HG03442 (cell line): Measurements from ENCODE around the gene TXNL1.

Experiments used
- ATAC-seq: cut with Tn5 transposase; IDR thresholded peaks from one replicate; pipeline ENCODE4 v1.9.1; 2021; ENCODE audit warnings: mild to moderate bottlenecking, moderate library complexity; ENCODE audit not compliant: unreplicated experiment

Gene TXNL1

GRCh38 chr18:56570978-56571377 is 67.4 kb downstream of the TXNL1 start:
- ATAC-seq: no peak

- ATAC-seq: no peak
Measured at GRCh38 chr18:56569416-56569815, 69.0 kb downstream of the TXNL1 start.

- no peak for ATAC-seq
Measured at GRCh38 chr18:56568986-56569385, 69.4 kb downstream of the TXNL1 start.

GRCh38 chr18:56565551-56566345 is 72.6 kb downstream of the TXNL1 start:
- no peak for ATAC-seq

- ATAC-seq: no peak
Measured at GRCh38 chr18:56565046-56565445, 73.3 kb downstream of the TXNL1 start.

- no peak for ATAC-seq
Measured at GRCh38 chr18:56563568-56563967, 74.8 kb downstream of the TXNL1 start.

- no peak for ATAC-seq
Measured at GRCh38 chr18:56562479-56562878, 75.9 kb downstream of the TXNL1 start.

- ATAC-seq: no peak
Measured at GRCh38 chr18:56560992-56561391, 77.4 kb downstream of the TXNL1 start.

GRCh38 chr18:56559044-56559443 is 79.3 kb downstream of the TXNL1 start:
- no peak for ATAC-seq

- ATAC-seq: no peak
Measured at GRCh38 chr18:56556907-56557306, 81.5 kb downstream of the TXNL1 start.

GRCh38 chr18:56550121-56550520 is 88.3 kb downstream of the TXNL1 start:
- no peak for ATAC-seq
